KG1 (cell line): ENCODE measurements around the gene PGK1.
"Not testable (repeated sequence)": the region's sequence is repeated elsewhere in the genome, so short reads cannot be mapped to it uniquely, and the experiment has no call there.

Experiments
- DNase-seq: peaks from one replicate; lab custom pipeline; 2025; lab: John Stamatoyannopoulos, UW

PGK1 gene

GRCh38 chrX:78116365-78116764 lies 12.3 kb downstream of the PGK1 start:
- DNase-seq = no peak

GRCh38 chrX:78116766-78117165 lies 12.7 kb downstream of the PGK1 start:
- DNase-seq = no peak

GRCh38 chrX:78118628-78119027 lies 14.6 kb downstream of the PGK1 start:
- DNase-seq = no peak

GRCh38 chrX:78119521-78120227 lies 15.6 kb downstream of the PGK1 start:
- no peak for DNase-seq

- no peak for DNase-seq
Measured at GRCh38 chrX:78123190-78123589, 19.1 kb downstream of the PGK1 start.

- DNase-seq = no peak
Measured at GRCh38 chrX:78124307-78124706, 20.3 kb downstream of the PGK1 start.

GRCh38 chrX:78125148-78125547 lies 21.1 kb downstream of the PGK1 start:
- DNase-seq = no peak

GRCh38 chrX:78125781-78126180 lies 21.7 kb downstream of the PGK1 start:
- not testable (repeated sequence) for DNase-seq

GRCh38 chrX:78129714-78130113 lies 25.7 kb downstream of the PGK1 start:
- no peak for DNase-seq

GRCh38 chrX:78130396-78130795 lies 26.3 kb downstream of the PGK1 start:
- no peak for DNase-seq

- no peak for DNase-seq
Measured at GRCh38 chrX:78131117-78131516, 27.1 kb downstream of the PGK1 start.

- no peak for DNase-seq
Measured at GRCh38 chrX:78133238-78133960, 29.4 kb downstream of the PGK1 start.

- peak; percentile 20 for DNase-seq
Measured at GRCh38 chrX:78139160-78140123, 35.4 kb downstream of the PGK1 start, which contains the start of gene TAF9B. Gene TAF9B, minus strand, starts transcription at chrX:78139650. Its CDS starts 39 bp downstream, at chrX:78139611.

- DNase-seq = no peak
Measured at GRCh38 chrX:78140206-78140605, 36.2 kb downstream of the PGK1 start.

- DNase-seq = not testable (repeated sequence)
Measured at GRCh38 chrX:78147002-78147540, 43.0 kb downstream of the PGK1 start.

GRCh38 chrX:78157373-78157772 lies 53.3 kb downstream of the PGK1 start:
- not testable (repeated sequence) for DNase-seq

- not testable (repeated sequence) for DNase-seq
Measured at GRCh38 chrX:78157846-78158245, 53.8 kb downstream of the PGK1 start.

GRCh38 chrX:78160711-78161110 lies 56.7 kb downstream of the PGK1 start:
- not testable (repeated sequence) for DNase-seq

GRCh38 chrX:78163175-78163574 lies 59.1 kb downstream of the PGK1 start:
- DNase-seq = not testable (repeated sequence)

- no peak for DNase-seq
Measured at GRCh38 chrX:78165425-78165824, 61.4 kb downstream of the PGK1 start.

GRCh38 chrX:78168065-78168464 lies 64.0 kb downstream of the PGK1 start:
- DNase-seq = no peak
